H1 (cell line): ENCODE data around the gene MMP7. TPM values are rescaled to one million over a fixed set of nuclear protein-coding genes. Genes with fewer than 3 reads are reported as not detected.

ENCODE experiments used
- FOSL1 ChIP-seq: IDR thresholded peaks from 2 replicates; pipeline ENCODE4 v1.6.1; 2011; ENCODE audit warnings: mild to moderate bottlenecking, low read depth, low read length, moderate library complexity; ENCODE audit not compliant: insufficient read depth
- polyA plus RNA-seq, 7 experiments: library from polyadenylated mRNA; depleted of rRNA in 3 of 7; stranded (reverse) in 5 of 7; unstranded in 2 of 7; fragments of >200 nt in 5 of 7; fragments of 200-250 nt in 2 of 7; gene quantifications; 1 replicate in 5 of 7; 2 replicates in 1 of 7; 4 replicates in 1 of 7; pipeline versions ENCODE4 v1.2.1 to v1.2.3, GENCODE V29; 2011 to 2013; ENCODE audit warnings: missing spikeins in 2 of 7, mixed read lengths in 2 of 7
- total RNA-seq: library from RNA; stranded (reverse); fragmentation: NEBNext Ultra II Directional; extraction: Animal tissue kit (Norgen Biotek cat#: 25700); gene quantifications from 2 replicates; pipeline ENCODE4 v1.2.1, GENCODE V29; 2021
- TF ChIP-seq, protein P1 (sequence below): fragments of 300-600 bp; sonication (generic); IDR thresholded peaks from 2 replicates; pipeline ENCODE4 v1.7.1; 2012; ENCODE audit warnings: low read length, moderate library complexity, mild to moderate bottlenecking, inconsistent platforms; ENCODE audit not compliant: insufficient replicate concordance

Gene MMP7
- total and polyA plus RNA-seq, 2 of the 8 experiments (the other 6 are each of a cell fraction or from before 2014, with no cell fraction given), result not detected

DNA sequence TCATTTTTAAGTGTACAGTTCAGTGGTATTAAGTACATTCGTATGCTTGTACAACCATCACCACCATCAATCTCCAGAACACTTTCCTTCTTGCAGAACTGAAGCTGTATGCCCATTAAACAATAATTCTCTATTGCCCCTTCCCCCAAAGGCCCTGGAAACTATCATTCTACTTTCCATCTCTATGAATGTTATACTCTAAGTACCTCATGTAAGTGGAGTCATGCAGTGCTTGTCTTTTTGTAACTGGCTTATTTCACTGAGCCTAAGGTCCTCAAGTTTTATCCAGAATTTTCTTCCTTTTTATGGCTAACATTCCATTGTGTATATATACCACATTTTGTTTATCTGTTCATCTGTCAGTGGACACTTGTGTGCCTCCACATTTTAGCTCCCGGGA lies 29.7 kb downstream of the MMP7 start (continued):
- TF ChIP-seq, protein P1, sequence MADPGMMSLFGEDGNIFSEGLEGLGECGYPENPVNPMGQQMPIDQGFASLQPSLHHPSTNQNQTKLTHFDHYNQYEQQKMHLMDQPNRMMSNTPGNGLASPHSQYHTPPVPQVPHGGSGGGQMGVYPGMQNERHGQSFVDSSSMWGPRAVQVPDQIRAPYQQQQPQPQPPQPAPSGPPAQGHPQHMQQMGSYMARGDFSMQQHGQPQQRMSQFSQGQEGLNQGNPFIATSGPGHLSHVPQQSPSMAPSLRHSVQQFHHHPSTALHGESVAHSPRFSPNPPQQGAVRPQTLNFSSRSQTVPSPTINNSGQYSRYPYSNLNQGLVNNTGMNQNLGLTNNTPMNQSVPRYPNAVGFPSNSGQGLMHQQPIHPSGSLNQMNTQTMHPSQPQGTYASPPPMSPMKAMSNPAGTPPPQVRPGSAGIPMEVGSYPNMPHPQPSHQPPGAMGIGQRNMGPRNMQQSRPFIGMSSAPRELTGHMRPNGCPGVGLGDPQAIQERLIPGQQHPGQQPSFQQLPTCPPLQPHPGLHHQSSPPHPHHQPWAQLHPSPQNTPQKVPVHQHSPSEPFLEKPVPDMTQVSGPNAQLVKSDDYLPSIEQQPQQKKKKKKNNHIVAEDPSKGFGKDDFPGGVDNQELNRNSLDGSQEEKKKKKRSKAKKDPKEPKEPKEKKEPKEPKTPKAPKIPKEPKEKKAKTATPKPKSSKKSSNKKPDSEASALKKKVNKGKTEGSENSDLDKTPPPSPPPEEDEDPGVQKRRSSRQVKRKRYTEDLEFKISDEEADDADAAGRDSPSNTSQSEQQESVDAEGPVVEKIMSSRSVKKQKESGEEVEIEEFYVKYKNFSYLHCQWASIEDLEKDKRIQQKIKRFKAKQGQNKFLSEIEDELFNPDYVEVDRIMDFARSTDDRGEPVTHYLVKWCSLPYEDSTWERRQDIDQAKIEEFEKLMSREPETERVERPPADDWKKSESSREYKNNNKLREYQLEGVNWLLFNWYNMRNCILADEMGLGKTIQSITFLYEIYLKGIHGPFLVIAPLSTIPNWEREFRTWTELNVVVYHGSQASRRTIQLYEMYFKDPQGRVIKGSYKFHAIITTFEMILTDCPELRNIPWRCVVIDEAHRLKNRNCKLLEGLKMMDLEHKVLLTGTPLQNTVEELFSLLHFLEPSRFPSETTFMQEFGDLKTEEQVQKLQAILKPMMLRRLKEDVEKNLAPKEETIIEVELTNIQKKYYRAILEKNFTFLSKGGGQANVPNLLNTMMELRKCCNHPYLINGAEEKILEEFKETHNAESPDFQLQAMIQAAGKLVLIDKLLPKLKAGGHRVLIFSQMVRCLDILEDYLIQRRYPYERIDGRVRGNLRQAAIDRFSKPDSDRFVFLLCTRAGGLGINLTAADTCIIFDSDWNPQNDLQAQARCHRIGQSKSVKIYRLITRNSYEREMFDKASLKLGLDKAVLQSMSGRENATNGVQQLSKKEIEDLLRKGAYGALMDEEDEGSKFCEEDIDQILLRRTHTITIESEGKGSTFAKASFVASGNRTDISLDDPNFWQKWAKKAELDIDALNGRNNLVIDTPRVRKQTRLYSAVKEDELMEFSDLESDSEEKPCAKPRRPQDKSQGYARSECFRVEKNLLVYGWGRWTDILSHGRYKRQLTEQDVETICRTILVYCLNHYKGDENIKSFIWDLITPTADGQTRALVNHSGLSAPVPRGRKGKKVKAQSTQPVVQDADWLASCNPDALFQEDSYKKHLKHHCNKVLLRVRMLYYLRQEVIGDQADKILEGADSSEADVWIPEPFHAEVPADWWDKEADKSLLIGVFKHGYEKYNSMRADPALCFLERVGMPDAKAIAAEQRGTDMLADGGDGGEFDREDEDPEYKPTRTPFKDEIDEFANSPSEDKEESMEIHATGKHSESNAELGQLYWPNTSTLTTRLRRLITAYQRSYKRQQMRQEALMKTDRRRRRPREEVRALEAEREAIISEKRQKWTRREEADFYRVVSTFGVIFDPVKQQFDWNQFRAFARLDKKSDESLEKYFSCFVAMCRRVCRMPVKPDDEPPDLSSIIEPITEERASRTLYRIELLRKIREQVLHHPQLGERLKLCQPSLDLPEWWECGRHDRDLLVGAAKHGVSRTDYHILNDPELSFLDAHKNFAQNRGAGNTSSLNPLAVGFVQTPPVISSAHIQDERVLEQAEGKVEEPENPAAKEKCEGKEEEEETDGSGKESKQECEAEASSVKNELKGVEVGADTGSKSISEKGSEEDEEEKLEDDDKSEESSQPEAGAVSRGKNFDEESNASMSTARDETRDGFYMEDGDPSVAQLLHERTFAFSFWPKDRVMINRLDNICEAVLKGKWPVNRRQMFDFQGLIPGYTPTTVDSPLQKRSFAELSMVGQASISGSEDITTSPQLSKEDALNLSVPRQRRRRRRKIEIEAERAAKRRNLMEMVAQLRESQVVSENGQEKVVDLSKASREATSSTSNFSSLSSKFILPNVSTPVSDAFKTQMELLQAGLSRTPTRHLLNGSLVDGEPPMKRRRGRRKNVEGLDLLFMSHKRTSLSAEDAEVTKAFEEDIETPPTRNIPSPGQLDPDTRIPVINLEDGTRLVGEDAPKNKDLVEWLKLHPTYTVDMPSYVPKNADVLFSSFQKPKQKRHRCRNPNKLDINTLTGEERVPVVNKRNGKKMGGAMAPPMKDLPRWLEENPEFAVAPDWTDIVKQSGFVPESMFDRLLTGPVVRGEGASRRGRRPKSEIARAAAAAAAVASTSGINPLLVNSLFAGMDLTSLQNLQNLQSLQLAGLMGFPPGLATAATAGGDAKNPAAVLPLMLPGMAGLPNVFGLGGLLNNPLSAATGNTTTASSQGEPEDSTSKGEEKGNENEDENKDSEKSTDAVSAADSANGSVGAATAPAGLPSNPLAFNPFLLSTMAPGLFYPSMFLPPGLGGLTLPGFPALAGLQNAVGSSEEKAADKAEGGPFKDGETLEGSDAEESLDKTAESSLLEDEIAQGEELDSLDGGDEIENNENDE, result no peak
- TF ChIP-seq FOSL1, result no peak
